ENCODE results near the gene THEM4. TPM values are rescaled to one million over a fixed set of nuclear protein-coding genes. Genes with fewer than 3 reads are reported as not detected.

Gene THEM4
- total and polyA plus RNA-seq, 10 donors, result 10.1 to 46.3 (median 15.5) TPM

GRCh38 chr1:151953409-151954094, 44.2 kb upstream of the THEM4 start:
- Histone ChIP-seq H3K27me3 (replicated peaks in 1 of 7) (no peaks in the 10 kb centered on the region), H3K4me1 (no peaks in the 10 kb centered on the region), H3K9me3 (no peaks in the 10 kb centered on the region), H3K36me3 (no peaks in the 10 kb centered on the region), H3K27ac (no peak overlapping the region), H3K4me3 (no peak overlapping the region)
- WGBS, 5 donors, result 87 to 95% (median 94%) methylated on average over 7 of the region's 7 CpGs
- intact Hi-C loops (cut with DNase I; ENCODE audit: low total_unique reads), result no loop called here
- TF ChIP-seq POLR2A (IDR thresholded peaks at IDR 0.05), result no peak
- TF ChIP-seq POLR2AphosphoS5 (IDR thresholded peaks at IDR 0.05), result no peak
- TF ChIP-seq CTCF (IDR thresholded peaks at IDR 0.05 in 8 of 11, conservative IDR thresholded peaks at IDR 0.05 in 3 of 11), result no peak
- no peak for DNase-seq

GRCh38 chr1:151952811-151953210, 43.5 kb upstream of the THEM4 start:
- DNase-seq, result no peak
- 79 to 88% (median 86%) methylated on average over 1 of the region's 1 CpG for WGBS, 5 donors
- Histone ChIP-seq H3K9me3 (no peaks in the 10 kb centered on the region), H3K36me3 (no peaks in the 10 kb centered on the region), H3K27me3 (replicated peaks in 1 of 7) (no peaks in the 10 kb centered on the region), H3K27ac (no peak overlapping the region), H3K4me1 (no peaks in the 10 kb centered on the region), H3K4me3 (no peak overlapping the region)
- intact Hi-C loops (cut with DNase I; ENCODE audit: low total_unique reads), result no loop called here
- TF ChIP-seq POLR2A (IDR thresholded peaks at IDR 0.05) (no peak), CTCF (IDR thresholded peaks at IDR 0.05 in 8 of 11, conservative IDR thresholded peaks at IDR 0.05 in 3 of 11) (no peak), POLR2AphosphoS5 (IDR thresholded peaks at IDR 0.05) (no peak)

- Histone ChIP-seq H3K27me3 (replicated peaks in 1 of 7) (no peaks in the 10 kb centered on the region), H3K4me1 (peaks cover 7 to 21% (median 20%) of the 10 kb centered on the region in 6 donors), H3K36me3 (no peaks in the 10 kb centered on the region), H3K9me3 (no peaks in the 10 kb centered on the region), H3K4me3 (no peak overlapping the region), H3K27ac (no peak overlapping the region)
- TF ChIP-seq POLR2AphosphoS5 (IDR thresholded peaks at IDR 0.05), result no peak
- no peak for TF ChIP-seq CTCF (IDR thresholded peaks at IDR 0.05 in 8 of 11, conservative IDR thresholded peaks at IDR 0.05 in 3 of 11)
- no peak for TF ChIP-seq POLR2A (IDR thresholded peaks at IDR 0.05)
- no peak for DNase-seq
- WGBS, 5 donors, result 87 to 93% (median 92%) methylated on average over 13 to 18 of the region's 18 CpGs
- intact Hi-C loops (cut with DNase I; ENCODE audit: low total_unique reads), result no loop called here
These were observed 40.3 kb upstream of the THEM4 start for GRCh38 chr1:151949371-151950193.

- TF ChIP-seq POLR2A (IDR thresholded peaks at IDR 0.05), result no peak
- no peak for TF ChIP-seq CTCF (IDR thresholded peaks at IDR 0.05 in 8 of 11, conservative IDR thresholded peaks at IDR 0.05 in 3 of 11)
- TF ChIP-seq POLR2AphosphoS5 (IDR thresholded peaks at IDR 0.05), result no peak
- 83 to 89% (median 87%) methylated on average over 1 of the region's 1 CpG for WGBS, 5 donors
- Histone ChIP-seq H3K36me3 (no peaks in the 10 kb centered on the region), H3K4me3 (no peak overlapping the region), H3K27ac (no peak overlapping the region), H3K4me1 (peaks cover 7 to 28% (median 25%) of the 10 kb centered on the region in 6 donors), H3K9me3 (no peaks in the 10 kb centered on the region), H3K27me3 (replicated peaks in 1 of 7) (no peaks in the 10 kb centered on the region)
- DNase-seq, result no peak
- intact Hi-C loops (cut with DNase I; ENCODE audit: low total_unique reads), result no loop called here
These were observed 39.2 kb upstream of the THEM4 start for GRCh38 chr1:151948506-151948905.
